COR-L47 (cell line): ENCODE results near the gene DEPDC5.
"Not testable (repeated sequence)": the region's sequence is repeated elsewhere in the genome, so short reads cannot be mapped to it uniquely, and the experiment has no call there.

Experiments
- DNase-seq: peaks from one replicate; lab custom pipeline; 2025; lab: John Stamatoyannopoulos, UW

The DEPDC5 gene

DNA sequence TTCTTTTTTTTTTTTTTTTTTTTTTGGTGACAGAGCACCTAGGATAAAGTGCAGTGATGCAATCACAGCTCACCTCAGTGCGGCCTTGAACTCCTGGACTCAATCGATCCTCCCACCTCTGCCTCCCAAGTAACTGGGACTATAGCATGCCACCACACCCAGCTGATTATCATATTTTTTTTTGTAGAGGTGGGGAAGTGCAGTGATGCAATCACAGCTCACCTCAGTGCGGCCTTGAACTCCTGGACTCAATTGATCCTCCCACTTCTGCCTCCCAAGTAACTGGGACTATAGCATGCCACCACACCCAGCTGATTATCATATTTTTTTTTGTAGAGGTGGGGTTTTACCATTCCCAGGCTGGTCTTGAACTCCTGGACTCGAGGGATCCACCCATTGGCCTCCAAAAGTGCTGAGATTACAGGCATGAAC lies 61.6 kb downstream of the DEPDC5 start:
- not testable (repeated sequence) for DNase-seq

DNA sequence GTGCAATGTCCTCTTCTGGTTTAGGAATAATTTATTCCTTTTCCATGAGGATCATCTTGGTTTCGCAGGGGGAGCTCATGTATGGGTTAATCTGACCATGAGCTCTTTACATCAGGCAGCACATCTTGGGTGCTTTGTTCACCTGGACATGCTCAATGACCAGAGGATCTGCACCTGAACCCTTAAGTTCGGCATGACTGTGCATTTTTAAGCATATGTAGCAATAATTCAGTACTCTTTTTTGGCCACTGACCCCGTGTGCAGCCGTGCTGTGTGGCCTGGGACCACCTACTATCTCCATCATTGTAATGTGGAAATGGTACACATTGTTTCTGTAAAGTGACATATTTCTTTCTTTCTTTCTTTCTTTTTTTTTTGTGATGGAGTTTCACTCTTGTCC lies 62.9 kb downstream of the DEPDC5 start:
- DNase-seq = no peak

DNA sequence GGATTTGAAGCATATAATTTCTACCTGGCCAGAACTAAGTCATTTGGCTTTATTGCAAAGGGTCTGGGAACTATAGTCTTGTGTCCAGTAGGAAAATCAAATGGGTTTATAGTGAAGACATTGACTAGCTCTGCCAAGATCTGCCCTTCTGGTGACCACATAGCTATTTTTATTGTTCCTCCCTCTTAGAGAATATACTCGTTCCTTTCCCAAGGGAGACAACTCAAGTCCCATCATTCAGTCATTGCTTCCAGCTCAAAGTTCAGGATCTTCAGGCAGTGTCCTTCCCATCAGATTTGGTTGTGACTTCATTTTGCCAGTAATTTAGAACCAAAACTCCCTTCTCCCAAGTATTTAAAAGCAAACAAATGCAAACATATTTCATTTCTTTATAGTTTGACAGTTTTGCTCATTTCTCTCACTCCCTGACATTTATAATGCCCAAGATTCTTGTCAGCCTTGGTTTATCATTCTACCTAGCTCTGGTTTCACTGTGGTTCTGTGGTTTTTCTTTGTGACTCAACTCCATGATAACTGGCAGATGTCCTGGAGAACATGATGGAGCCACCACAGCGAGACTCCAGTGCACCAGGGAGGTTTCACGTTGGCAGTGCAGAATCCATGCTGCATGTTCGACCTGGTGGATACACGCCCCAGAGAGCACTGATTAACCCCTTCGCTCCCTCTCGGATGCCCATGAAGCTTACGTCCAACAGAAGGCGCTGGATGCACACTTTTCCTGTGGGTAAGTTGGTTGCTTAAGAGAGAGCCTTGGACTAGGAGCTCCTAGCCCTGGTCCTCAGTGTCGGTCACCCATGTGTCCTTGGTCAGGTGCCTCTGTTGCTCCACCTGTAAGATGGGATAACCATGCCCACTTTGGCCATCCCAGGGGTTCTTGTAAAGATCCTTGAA lies 64.9 kb downstream of the DEPDC5 start:
- DNase-seq = no peak

DNA sequence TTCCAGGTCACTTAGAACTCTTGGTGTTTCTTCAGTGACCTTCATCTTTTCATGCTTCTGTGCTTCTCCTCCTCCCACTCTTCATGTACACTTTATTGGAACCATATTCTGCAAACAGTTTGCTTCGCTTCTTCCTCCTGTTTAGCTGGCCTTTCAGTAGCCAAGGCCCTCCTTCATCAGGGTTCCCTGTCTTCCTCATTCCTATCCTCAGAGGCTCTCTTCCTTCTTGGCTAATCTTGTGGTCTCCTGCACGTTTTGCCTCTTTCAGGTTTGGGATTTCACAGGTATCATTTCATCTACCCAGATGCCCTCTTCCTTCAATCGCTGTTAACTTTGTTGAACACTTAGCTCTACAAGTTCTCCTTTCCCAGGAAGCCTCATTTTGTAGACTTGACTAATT lies 66.8 kb downstream of the DEPDC5 start:
- DNase-seq = no peak

DNA sequence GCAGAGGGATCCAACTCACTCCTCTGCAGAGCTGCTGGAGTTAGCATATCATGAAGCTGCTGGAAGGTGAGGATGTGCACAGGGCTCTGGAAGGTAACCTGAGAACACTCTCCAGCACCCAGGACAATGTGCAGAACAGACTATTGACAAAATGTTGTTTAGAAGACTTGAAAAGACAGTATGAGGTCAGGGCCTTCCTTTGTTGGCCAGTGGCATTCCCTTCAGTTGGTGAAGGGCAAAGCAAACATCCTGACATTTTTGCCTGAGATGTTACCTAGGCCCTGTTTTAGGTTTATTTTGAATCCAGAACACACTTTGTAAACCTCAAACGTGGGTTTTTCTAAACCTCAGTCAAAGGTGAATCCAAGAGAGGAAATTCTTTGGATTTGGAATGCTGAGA lies 67.8 kb downstream of the DEPDC5 start:
- no peak for DNase-seq

DNA sequence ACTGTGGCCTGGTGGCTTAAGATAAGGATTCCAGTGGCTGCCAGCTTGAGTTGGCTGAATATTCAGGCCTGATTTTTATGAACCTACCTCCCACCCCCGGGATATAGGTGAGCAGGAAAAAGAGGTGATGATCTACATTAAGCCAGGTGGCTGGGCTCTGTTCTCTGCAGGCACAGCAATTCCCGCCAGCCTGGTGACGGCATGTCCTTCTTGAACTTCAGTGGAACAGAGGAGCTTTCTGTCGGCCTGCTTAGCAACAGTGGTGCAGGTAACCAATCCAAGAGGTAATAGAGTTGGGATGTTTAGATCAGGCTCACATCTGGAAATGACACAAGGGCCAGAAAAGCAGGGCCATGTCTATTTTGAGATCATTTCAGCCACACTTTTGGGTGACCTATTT lies 68.7 kb downstream of the DEPDC5 start:
- no peak for DNase-seq

DNA sequence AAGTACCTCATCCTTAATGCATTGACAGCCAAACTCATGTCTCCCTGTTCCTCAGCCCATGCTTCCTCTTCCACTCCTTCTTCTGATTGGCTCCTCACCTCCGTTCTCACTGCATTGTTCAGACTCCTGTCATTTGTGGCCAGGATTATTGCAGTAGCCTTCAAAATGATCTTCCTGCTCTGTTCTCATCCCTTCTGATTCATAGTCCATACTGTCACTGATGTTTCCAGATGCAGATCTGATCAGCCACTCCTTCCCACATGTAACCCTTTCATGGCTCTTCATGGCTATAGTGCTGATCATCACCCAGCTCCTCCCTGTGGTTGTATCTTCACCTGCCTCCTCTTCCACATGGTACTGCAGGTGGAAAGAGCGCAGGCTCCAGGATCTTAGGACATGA lies 71.7 kb downstream of the DEPDC5 start:
- DNase-seq = no peak

DNA sequence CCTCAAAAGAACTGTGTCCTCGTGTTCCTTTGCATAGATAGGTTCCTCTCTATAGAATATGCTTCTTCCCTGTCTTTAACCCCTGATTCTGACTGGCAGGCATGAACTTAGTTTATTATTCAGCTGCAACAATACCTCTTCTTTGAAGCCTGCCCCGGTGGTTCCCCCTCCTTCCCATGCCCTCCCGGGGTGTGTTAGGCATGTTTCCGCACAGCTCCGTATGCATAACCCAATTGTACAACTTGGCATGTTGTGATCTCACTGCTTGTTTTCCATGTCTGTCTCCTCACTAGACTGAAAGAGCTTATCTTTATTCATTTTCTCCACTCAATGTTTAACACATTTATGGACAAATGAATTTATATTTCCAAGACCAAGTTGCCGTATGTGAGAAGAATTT lies 72.6 kb downstream of the DEPDC5 start:
- DNase-seq = no peak

DNA sequence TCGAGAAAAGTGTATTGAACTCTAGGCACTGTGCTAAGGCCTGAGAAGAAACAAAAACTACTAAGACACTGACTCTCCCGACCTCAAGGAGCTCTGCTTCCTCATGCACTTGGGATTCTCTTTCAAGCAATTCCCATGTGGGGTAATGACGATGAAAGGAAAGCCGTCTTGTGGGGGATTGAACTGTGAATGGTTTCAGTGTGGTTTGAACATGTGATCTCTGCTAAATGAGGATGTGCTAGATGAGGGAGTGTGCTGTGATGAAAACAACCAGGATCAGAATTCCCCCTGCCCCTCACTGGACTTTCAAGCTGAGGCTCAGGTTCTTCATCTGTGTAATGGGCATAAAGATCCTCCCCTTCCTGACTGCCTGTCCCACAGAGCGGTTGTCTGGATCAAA lies 74.9 kb downstream of the DEPDC5 start:
- DNase-seq = no peak

DNA sequence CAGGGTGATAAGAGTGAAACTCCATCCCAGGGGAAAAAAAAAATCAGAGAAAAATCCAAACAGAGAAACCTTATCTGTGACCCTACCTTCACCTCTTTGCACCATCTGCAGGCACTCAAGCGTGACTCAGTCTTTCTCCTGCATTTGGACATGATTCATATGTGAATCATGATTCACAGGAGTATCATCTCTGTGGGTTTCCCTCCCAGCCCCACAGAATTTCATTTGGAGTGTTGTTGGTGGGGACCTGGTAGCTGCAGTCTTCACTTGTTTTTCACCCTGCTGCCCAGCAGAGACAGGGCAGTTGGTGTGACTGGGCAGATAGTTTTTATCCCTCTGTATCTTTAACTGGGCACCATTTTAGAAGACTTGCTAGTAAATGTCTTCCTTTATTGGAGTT lies 75.7 kb downstream of the DEPDC5 start:
- no peak for DNase-seq

DNA sequence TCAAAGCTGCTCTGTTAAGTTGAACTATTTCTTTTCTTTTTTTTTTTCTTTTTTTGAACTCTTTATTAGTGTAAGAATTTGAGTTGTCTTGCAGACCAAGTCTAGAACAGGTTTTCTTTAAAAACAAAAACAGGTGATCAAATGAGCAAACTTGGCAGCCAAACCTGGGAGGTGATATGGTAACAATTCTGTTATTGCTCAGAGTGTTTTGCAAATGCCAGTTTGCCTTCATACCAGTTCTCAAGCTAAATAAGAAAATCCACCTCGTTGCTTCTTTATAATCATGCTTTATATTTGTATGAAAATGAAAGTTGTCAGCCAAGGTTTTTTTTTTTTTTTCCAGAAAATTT lies 76.9 kb downstream of the DEPDC5 start:
- DNase-seq = no peak

DNA sequence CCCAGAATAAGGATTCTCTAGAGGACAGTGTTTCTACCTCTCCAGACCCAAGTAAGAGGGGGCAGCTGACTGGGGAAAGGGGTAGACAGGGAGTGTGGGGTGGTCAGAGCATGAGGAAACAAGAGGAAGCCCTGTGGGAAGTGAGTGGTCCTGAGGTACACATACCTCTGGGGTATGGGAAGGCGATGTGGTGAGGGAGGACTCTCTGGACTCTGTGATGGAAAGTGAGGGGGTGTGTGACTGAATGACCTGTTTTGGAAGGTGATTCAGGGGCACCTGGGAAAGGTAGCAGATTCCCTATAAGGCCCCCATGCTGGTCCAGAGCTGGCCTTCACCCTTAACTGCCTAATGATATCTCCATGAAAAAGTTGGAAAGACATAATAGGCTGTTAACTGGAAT lies 80.1 kb downstream of the DEPDC5 start:
- DNase-seq = no peak

DNA sequence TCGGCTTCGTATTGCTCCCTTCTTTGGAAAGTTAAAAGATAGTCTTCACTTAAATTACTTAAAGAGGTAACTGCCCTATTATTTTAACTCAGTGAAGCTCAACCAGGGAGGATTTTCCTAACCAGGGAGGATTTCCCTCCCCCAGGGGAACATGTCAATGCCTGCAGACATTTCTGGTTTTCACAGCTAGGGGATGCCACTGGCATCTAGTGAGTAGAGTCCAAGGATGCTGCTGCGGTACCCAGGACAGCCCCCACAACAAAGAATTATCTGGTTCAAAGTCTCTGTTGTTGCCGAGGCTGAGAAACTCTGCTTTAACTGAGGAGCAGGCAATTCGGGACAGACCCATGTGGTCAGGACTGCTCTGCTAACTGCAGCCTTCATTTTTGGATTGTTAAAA lies 82.2 kb downstream of the DEPDC5 start:
- DNase-seq = no peak

DNA sequence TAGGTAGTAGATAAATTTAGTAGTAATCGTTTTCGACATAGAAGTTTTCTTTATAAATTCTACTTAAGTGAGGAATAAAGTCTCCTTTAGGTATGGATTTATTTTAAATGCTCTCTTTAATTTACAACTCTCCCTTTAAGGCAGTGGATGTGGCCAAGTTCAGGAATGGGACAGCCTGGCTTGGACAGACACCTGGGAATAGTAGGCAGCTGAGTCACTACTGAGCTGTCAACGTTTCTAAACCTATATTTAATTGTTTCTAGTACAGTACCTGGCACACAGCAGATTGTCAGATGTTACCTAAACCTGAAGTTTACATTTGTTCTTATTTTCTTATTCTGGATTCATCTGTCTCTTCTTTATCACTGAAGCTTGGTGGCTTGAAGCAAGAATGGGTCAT lies 85.1 kb downstream of the DEPDC5 start:
- DNase-seq = no peak

DNA sequence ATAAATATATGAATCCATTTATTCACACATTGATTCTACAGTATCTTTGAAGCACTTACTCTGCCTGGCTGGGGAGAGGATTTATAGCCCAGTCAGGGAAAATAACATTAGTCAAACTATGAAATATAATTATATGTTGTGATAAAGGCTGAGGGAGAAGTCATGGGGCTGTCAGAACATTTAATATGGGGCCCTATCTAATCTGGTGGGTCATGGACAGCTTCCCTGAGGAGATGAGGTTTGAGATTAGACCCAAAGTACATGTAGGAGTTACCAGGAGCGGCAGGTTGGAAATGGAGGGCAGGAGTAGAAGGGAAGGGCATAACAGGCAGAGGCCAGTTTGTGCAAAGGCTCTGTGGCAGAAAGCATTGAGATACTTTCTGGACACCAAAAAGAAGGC lies 86.2 kb downstream of the DEPDC5 start:
- no peak for DNase-seq

DNA sequence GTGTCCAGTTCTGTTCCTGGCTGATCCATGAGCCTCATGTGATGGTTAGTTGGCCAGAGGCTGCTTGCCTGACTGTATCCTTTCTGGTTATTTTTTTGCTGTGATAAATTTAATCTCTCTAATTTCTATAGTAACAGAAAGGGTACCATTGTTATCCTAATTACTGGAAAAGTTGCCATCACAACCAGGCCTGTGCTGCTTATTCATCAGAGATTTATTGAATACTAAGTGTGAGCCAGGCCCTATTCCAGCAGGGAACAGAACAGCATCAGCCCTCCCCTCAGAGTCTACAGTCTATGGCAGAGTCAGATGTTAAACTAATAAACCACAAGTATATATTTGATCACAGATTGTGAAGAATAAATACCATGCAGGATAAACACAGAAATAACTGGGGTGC lies 86.8 kb downstream of the DEPDC5 start:
- no peak for DNase-seq

DNA sequence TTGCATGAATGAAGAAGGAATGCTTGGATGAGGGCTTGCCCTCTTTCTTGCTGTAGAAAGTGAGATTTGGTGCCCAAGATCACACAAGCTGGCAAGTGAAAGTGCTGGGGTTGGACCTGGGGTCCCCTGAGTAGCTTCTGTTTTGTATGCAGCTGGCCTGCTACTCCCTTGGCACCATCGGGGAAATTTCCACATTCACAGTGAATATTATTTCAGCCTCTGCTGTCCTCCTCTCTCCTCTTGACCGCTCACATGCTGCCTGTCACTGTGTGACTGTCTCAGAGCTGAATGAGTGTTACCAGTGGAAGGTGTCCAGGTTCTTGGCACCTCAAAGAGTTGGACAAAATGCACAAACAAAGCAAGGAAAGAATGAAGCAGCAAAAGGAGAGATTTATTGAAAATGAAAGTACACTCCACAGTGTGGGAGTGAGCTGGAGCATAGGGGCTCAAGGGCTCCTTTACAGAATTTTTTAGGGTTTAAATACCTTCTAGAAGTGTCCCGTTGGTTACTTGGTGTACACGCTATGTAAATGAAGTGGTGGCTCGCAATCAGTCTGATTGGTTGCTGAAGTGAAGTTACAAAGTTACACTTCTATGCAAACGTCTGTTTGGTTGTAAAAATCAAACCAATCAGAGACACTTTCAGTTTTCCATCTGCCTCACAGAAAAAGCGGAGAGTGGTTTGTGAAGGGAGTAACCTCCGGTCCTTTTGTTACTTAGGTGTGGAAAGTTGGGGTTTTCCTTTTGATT lies 87.4 kb downstream of the DEPDC5 start:
- no peak for DNase-seq

DNA sequence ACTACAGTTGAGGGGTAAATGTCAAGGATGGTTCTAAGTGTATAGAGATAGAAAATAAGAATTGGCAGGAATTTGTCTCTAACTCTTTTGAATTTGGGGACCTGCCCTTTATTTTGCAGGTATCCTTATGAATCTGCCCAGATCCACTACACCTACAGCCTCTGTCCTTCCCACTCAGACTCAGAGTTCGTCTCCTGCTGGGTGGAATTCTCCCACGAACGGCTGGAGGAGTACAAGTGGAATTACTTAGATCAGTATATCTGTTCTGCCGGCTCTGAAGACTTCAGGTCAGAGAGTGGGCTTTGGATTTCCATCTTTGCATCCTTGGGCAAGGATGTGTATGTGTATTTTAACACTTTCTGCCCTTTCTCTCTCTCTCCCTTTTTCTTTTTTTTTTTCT lies 89.7 kb downstream of the DEPDC5 start:
- DNase-seq = no peak

DNA sequence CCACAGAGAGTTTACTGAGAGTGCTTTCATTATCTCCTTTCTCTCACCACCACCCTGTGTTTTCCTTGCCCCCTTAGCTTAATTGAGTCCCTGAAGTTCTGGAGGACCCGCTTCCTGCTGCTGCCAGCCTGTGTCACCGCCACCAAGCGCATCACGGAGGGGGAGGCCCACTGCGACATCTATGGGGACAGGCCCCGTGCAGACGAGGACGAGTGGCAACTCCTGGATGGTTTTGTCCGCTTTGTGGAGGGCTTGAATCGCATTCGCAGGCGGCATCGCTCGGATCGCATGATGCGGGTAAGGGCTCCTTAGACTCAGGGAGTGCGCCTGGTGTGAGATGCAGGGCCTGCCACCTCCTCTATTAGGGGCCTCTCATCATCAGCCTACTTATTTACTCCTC lies 91.1 kb downstream of the DEPDC5 start:
- DNase-seq = no peak

DNA sequence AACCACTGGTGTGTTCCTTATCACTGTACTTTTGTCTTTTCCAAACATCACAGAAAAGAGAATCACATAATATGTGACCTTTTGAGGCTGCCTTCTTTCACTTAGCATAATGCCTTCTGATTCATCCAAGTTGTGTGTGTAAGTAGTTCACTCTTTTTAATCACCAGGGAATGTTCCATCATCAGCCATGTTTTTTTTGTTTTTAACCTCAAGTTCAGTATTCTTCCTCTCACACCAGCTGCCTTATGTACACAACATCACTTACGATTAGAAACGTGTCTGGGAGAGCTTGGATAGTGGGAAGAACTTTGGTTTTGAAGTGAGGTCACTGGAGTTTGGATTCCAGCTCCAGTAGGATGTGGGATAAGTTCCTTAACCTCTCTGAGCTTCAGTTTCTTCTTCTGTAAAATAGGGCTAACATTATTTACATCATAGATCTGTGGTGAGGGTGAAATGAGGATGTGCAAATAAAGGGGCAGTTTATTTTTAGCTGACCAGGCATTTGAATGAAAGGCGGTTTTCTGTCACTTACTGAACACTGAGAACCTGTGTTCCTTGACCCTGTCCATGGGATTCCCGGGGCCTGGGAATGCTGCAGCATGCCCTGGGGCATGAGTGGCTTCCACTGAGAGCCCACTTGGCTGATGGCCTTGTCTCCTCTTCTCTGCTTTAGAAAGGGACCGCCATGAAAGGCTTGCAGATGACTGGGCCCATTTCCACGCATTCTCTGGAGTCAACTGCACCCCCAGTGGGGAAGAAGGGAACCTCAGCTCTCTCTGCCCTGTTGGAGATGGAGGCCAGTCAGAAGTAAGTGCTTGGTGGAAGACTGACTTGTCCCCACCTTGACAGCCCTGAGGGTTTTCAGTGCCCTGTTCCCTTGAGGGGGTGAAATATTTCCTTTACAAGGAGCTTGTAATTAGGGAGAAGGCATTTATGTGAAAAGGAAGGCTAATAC lies 92.6 kb downstream of the DEPDC5 start:
- no peak for DNase-seq

DNA sequence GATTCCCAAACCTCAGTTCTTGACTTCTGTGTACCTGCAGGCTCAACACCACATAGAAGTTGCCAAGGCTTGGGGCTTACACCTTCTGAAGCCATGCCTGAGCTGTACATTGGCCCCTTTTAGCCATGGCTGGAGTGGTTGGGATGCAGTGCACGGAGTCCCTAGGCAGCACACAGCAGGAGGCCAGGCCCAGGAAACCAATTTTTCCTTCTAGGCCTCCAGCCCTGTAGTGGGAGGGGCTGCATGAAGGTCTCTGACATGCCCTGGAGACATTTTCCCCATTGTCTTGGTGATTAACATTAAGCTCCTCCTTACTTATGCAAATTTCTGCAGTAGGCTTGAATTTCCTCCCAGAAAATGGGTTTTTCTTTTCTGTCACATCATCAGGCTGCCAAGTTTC lies 94.6 kb downstream of the DEPDC5 start:
- no peak for DNase-seq

DNA sequence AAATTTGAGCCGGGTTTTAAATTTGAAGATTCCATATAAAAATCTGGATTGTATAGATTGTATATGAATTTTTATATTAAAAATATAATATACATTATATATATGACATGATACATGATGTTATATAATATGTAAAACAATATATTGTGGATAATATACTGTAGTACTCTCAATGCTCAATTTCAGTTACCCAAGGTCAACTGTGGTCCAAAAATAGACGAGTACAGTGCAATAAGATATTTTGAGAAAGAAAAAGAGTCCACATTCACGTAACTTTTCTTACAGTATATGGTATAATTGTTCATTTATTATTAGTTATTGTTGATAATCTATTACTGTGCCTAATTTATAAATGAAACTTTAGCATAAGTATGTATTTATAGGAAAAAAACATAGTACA lies 96.3 kb downstream of the DEPDC5 start:
- no peak for DNase-seq
